Body of pancreas (tissue), 4 donors: ENCODE data around the gene FPR2. TPM values are rescaled to one million over a fixed set of nuclear protein-coding genes. Genes with fewer than 3 reads are reported as not detected.
"Not testable (repeated sequence)": the region's sequence is repeated elsewhere in the genome, so short reads cannot be mapped to it uniquely, and the experiment has no call there.

Experiments used
- ATAC-seq: fragments of 150-250 bp; one replicate; pipeline ENCODE4 v1.9.1; 2016
- DNase-seq, 4 donors: peaks; one replicate each; pipeline ENCODE4 v3.0.0-alpha.2; 2019
- H3K27ac ChIP-seq, 4 donors: fragments of 200-600 bp; sonication (generic); 1 replicate in 3 of 4; 2 replicates in 1 of 4; pipeline versions ENCODE4 v1.5.1 to v1.6.1; 2016 to 2019; ENCODE audit warnings: mild to moderate bottlenecking in 1 of 4, mixed read lengths in 1 of 4, moderate library complexity in 1 of 4
- H3K27me3 ChIP-seq, 2 donors: fragments of 200-600 bp; sonication (generic); one replicate each; pipeline ENCODE4 v1.6.0; 2016; ENCODE audit warnings: mild to moderate bottlenecking in 1 of 2
- H3K36me3 ChIP-seq, 2 donors: fragments of 200-600 bp; sonication (generic); replicated peaks in 1 of 2; 2 replicates each; pipeline ENCODE4 v1.5.1; 2016; ENCODE audit warnings: low read depth in 2 of 2; ENCODE audit not compliant: insufficient read depth in 1 of 2
- H3K4me1 ChIP-seq: fragments of 200-600 bp; sonication (generic); one replicate; pipeline ENCODE4 v1.6.0; 2016
- H3K4me3 ChIP-seq, 2 donors: fragments of 200-600 bp; sonication (generic); 1 replicate in 1 of 2; 2 replicates in 1 of 2; pipeline ENCODE4 v1.5.1; 2016 to 2019
- H3K9me3 ChIP-seq, 3 donors: fragments of 200-600 bp; sonication (generic); 1 replicate in 2 of 3; 2 replicates in 1 of 3; pipeline ENCODE4 v1.5.1; 2016
- POLR2A ChIP-seq, 3 donors: fragments of 450-650 bp; IDR thresholded peaks; one replicate each; pipeline ENCODE4 v1.6.1; 2016; ENCODE audit warnings: antibody characterized with exemption in 3 of 3, mild to moderate bottlenecking in 2 of 3
- WGBS, 2 donors: methylation state at CpG; one replicate each; pipeline ENCODE4 v1.1.5; 2017; 5-methylcytosine and 5-hydroxymethylcytosine counted together
- intact Hi-C: fragments of 100-400 bp; cut with DNase I; formaldehyde crosslinking; loops from one replicate; pipeline ENCODE4 v1.15.1; 2023
- total RNA-seq, 2 donors: library from RNA; depleted of rRNA; stranded (reverse); fragments of >200 nt; gene quantifications; one replicate each; pipeline ENCODE4 v1.1.0, GENCODE V29; 2016
- TF ChIP-seq, protein P1 (sequence below), 7 experiments: fragments of 450-650 bp in 4 of 7; fragments of 200-600 bp in 3 of 7; sonication (generic) in 3 of 7; IDR thresholded peaks; one replicate each; pipeline ENCODE4 v1.5.1; 2016 to 2019; ENCODE audit warnings: antibody characterized with exemption in 7 of 7

Gene FPR2
- total RNA-seq, 2 donors from 2014 or later: 0.78 TPM; not detected in 1

DNA sequence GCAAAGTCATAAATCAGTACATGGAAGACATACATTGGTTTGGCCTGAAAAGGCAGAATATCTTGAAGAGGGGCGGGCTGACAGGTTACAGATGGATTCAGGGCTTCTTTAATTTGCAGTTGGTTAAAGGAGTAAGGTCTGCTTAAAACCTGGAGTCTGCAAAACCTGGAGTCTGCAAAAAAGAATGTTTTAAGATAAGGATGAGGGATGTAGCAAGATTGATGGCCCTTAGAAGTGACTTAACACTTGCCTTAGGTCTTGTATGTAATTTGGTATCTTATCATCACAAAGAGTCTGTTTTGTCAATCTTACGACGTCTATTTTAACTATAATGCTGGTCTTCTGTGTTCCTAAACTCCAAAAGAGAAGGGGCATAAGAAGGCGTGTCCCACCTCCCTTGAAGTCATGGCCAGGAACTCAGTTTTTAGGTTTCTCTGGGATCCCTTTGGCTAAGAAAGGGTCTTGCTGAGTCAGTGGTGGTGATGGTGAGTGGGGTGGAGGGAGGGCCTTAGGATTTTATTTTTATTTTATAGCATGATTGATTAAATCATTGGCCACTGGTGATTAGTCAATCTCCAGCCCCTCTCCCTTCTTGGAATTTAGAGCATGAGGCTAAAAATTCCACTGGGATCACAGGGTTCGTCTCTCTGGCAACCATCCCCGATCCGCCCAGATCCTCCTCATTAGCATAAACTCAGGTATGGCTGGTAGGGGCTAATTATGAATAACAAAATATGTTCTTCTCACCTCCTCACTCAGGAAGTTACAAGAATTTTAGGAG, 27.0 kb upstream of the FPR2 start:
- TF ChIP-seq POLR2A (IDR thresholded peaks at IDR 0.05): no peak
- TF ChIP-seq, protein P1, sequence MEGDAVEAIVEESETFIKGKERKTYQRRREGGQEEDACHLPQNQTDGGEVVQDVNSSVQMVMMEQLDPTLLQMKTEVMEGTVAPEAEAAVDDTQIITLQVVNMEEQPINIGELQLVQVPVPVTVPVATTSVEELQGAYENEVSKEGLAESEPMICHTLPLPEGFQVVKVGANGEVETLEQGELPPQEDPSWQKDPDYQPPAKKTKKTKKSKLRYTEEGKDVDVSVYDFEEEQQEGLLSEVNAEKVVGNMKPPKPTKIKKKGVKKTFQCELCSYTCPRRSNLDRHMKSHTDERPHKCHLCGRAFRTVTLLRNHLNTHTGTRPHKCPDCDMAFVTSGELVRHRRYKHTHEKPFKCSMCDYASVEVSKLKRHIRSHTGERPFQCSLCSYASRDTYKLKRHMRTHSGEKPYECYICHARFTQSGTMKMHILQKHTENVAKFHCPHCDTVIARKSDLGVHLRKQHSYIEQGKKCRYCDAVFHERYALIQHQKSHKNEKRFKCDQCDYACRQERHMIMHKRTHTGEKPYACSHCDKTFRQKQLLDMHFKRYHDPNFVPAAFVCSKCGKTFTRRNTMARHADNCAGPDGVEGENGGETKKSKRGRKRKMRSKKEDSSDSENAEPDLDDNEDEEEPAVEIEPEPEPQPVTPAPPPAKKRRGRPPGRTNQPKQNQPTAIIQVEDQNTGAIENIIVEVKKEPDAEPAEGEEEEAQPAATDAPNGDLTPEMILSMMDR (IDR thresholded peaks at IDR 0.05): no peak

DNA sequence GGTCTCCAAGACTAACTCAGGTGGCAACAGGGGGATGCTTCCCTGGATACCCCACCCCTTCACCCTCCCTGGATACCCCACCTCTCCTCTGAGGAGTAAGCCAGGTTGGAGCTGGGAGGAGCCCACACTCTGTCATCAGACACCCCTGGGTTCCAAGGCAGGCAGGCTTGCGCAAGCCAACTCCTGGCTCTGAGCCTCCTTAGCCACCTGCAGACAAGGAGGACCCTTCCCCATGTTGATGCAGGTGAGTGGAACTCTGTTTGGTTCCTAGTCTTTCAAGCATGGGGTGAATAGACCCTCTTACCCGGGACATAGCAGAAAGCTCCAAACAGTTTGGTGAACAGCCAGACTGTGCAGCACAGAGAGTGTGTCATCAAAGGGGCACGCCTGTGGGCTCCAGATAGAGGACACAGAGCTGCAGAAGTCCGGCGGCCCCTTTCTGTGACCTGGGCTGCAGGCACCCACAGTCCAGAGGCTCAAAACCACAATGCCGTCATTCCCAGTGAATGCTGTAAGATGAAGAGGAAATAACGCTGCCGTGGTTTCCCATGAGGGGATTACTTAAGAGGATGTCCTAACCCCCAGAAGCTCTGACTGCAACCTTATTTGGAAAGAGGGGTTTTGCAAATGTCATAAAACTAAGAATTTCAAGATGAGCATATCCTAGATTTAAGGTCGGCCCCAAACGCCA, 25.1 kb upstream of the FPR2 start:
- peak in 1 of 3 donors; percentile 19 for TF ChIP-seq POLR2A (IDR thresholded peaks at IDR 0.05)
- TF ChIP-seq, protein P1 (IDR thresholded peaks at IDR 0.05): no peak
- peak; percentile 24 for ATAC-seq
- H3K27ac ChIP-seq: no peak overlapping the region
- peak in 3 of 4 donors; percentile 26 to 85 (median 29) for DNase-seq
- H3K36me3 ChIP-seq: no peaks in the 10 kb centered on the region
- H3K4me1 ChIP-seq: no peaks in the 10 kb centered on the region
- H3K27me3 ChIP-seq: no peaks in the 10 kb centered on the region
- no peaks in the 10 kb centered on the region for H3K9me3 ChIP-seq
- H3K4me3 ChIP-seq: no peak overlapping the region
- intact Hi-C loops: no loop called here
- WGBS, 2 donors: 45 to 73% methylated on average over 6 to 10 of the region's 10 CpGs

More for the DNA sequence above, 27.0 kb upstream of the FPR2 start:
- Histone ChIP-seq H3K9me3 (no peaks in the 10 kb centered on the region), H3K36me3 (no peaks in the 10 kb centered on the region), H3K4me1 (no peaks in the 10 kb centered on the region), H3K27me3 (no peaks in the 10 kb centered on the region), H3K4me3 (no peak overlapping the region), H3K27ac (no peak overlapping the region)
- 39 to 47% methylated on average over 7 of the region's 7 CpGs for WGBS, 2 donors
- ATAC-seq: no peak
- DNase-seq: no peak
- intact Hi-C loops: no loop called here

DNA sequence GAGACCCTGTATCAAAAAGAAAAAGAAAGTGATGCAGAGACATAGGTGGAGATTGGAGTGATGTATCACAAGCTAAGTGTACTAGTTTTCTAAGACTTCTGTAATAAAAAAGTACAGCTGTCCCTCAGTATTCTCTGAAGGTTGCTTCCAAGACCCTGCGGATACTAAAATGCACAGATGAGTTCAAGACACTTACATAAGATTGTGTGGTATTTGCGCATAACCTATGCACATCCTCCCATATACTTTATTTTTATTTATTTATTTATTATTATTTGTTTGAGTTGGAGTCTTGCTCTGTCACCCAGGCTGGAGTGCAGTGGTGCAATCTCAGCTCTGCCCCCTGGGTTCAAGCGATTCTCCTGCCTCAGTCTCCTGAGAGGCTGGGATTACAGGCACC, 23.6 kb upstream of the FPR2 start:
- DNase-seq: no peak
- no peaks in the 10 kb centered on the region for H3K36me3 ChIP-seq
- no peaks in the 10 kb centered on the region for H3K9me3 ChIP-seq
- H3K27ac ChIP-seq: no peak overlapping the region
- WGBS, 2 donors: 76 to 80% methylated on average over 3 of the region's 3 CpGs
- no peak for ATAC-seq
- intact Hi-C loops: no loop called here
- H3K4me1 ChIP-seq: no peaks in the 10 kb centered on the region
- H3K27me3 ChIP-seq: no peaks in the 10 kb centered on the region
- TF ChIP-seq, protein P1 (IDR thresholded peaks at IDR 0.05): no peak
- no peak for TF ChIP-seq POLR2A (IDR thresholded peaks at IDR 0.05)
- H3K4me3 ChIP-seq: no peak overlapping the region

DNA sequence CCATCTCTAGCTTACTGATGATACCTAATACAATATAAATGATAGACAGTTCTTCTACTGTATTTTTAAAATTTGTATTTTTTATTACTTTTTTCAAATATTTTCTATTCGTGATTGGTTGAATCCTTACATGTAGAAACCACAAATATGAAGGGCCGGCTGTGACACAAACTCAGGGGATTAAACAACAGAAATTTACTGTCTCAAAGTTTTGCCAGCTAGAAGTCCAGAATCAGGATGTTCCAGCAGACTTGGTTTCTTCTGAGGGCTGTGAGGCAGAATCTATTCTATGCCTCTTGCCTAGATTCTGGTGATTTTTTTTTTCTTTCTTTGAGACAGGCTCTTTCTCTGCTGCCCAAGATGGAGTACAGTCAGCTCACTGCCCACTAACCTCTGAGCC, 23.1 kb upstream of the FPR2 start:
- DNase-seq: no peak

DNA sequence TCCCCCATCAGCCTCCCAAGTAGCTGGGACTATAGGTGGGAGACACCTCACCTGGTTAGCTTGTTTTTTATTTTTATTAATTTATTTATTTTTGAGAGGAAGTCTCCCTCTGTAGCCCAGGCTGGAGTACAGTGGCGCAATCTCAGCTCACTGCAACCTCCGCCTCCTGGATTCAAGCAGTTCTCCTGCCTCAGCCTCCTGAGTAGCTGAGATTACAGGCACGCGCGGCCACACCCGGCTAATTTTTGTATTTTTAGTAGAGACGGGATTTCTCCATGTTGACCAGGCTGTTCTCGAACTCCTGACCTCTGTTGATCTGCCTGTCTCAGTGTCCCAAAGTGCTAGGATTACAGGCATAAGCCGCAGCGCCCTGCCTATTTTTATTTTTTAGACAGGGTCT, 22.5 kb upstream of the FPR2 start:
- H3K36me3 ChIP-seq, H3K4me1 ChIP-seq, ATAC-seq, intact Hi-C loops, H3K9me3 ChIP-seq, H3K4me3 ChIP-seq, H3K27ac ChIP-seq, H3K27me3 ChIP-seq, DNase-seq: not testable (repeated sequence)
- 76 to 81% methylated on average over 10 of the region's 10 CpGs for WGBS, 2 donors

More for the DNA sequence above, 23.1 kb upstream of the FPR2 start:
- H3K27ac ChIP-seq: no peak overlapping the region
- intact Hi-C loops: no loop called here
- no peak for ATAC-seq
- H3K27me3 ChIP-seq: no peaks in the 10 kb centered on the region
- TF ChIP-seq, protein P1 (IDR thresholded peaks at IDR 0.05): no peak
- no peak for TF ChIP-seq POLR2A (IDR thresholded peaks at IDR 0.05)
- whole genome bisulfite sequencing, 2 donors: 52 to 56% methylated on average over 2 of the region's 2 CpGs
- H3K4me1 ChIP-seq: no peaks in the 10 kb centered on the region
- H3K4me3 ChIP-seq: no peak overlapping the region
- H3K36me3 ChIP-seq: no peaks in the 10 kb centered on the region
- H3K9me3 ChIP-seq: no peaks in the 10 kb centered on the region
